HG03175 (cell line): ENCODE results near the gene ARHGAP5.
A peak's percentile ranks its signal among the peaks of the same experiment; 100 is the strongest.

Experiments used
- ATAC-seq: cut with Tn5 transposase; IDR thresholded peaks from one replicate; pipeline ENCODE4 v1.9.1; 2021; ENCODE audit warnings: mild to moderate bottlenecking, moderate library complexity; ENCODE audit not compliant: unreplicated experiment

The ARHGAP5 gene

GRCh38 chr14:32169191-32169590 is 92.1 kb downstream of the ARHGAP5 start:
- no peak for ATAC-seq

GRCh38 chr14:32171469-32171868 is 94.4 kb downstream of the ARHGAP5 start:
- ATAC-seq: no peak

DNA sequence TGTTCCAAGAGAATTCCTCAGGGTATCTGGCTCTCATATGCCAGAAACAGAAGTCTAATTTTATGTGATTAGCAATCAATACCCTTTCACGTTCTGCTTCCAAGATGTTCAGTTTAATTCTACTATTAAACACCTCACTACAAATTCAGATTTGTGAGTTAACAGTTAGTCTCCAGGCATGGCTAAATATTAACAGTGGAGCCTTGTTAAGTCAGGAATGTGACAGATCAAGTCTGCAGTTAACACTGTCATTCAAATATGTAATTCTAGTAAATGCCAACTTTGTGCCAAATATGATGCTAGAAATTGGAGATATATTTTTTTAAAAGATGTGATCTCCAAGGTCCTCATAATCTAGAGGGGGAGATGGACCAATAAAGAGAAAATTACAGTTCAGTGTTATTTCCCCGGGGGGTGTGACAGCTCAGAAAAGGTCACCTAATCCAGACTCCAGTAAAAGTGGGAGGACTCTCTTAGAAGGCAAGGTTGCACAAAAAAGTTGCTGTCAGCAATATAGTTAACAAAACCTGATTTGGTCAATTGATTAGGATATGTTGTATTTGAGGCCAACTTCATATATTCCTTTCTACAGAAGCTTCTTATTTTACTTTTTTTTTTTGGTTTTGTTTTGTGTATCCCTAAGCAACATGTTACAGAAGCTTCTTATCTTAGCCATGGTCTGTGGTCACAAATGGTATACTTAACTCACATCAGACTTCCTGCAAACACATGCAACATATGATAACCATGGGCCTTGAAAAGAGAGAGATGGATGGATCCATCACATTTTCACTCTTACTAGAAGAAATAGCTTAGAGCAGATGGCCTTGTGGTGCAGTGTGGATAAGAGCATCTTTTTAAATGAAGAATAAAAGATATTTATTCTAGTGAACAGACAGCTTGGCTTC is 106.3 kb downstream of the ARHGAP5 start:
- ATAC-seq: no peak

- ATAC-seq: no peak
These were observed 108.0 kb downstream of the ARHGAP5 start for GRCh38 chr14:32185097-32185496.

- ATAC-seq: peak; percentile 81
These were observed 109.1 kb downstream of the ARHGAP5 start for GRCh38 chr14:32186248-32186647.

- no peak for ATAC-seq
These were observed 112.7 kb downstream of the ARHGAP5 start for GRCh38 chr14:32189811-32190210.

GRCh38 chr14:32190673-32191072 is 113.6 kb downstream of the ARHGAP5 start:
- no peak for ATAC-seq

DNA sequence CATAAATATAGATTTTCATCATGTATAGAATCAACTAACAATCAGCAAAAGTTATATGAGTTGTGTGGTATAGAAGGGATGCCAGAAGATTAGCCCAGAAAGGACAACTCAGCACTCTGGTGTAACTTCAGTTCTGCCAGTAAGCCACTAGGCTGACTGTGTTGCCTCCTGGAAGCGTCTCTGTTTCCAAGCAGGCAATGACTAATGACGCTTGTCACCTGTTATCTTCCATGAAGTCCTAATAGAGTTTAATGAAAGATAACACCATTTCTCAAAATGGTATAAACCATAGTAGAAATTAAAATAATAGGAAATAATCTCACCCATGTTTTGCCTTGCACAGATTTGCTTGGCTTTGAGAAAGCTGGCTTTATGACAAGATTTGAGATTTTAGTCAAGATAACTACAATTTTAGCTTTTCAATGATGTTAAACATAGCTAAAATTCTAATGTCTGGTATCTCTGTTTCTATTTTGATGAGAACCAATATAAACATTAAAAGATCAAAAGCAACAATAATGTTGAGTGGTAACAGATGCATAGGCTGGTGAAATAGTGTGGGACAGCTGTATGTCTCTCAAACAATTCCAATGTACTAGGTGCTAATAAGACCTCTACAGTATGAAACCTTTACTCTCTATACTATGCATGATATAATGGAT is 115.7 kb downstream of the ARHGAP5 start:
- no peak for ATAC-seq

DNA sequence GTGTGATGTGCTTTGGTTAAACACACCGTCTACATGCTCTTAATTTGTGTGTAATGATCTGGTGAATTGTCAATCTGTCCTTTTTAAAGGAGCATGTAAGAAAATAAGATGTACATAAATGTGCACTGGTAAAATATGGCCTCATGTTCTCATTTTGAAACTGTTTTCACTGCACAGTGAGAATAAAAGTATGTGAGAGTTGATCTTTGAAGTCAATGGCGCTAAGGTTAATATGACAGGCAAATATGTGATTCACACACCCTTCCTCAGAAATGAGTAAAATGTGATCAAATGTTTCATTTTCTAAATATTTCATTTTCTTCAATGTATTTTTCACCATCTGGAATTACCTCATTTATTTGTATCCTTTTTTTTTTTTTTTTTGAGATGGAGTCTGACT is 116.4 kb downstream of the ARHGAP5 start:
- no peak for ATAC-seq

DNA sequence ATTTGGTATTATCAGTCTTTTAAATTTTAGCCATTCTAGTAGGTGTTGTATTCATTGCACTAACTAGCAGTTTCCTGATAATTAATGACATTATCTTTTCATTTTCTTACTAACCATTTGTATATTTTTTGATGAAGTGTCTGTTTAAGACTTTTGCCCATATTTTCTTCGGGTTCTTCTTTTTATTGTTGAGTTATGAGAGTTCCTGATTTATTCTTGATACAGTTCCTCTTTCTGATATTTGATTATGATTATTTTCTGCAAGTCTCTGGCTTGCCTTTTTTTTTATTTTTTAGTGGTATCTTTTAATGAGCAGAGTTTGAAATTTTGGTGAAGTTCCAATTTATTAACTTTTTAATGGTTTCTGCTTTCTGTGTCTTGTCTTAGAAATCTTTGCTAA is 118.5 kb downstream of the ARHGAP5 start:
- ATAC-seq: no peak

- peak; percentile 38 for ATAC-seq
These were observed 120.8 kb downstream of the ARHGAP5 start for GRCh38 chr14:32197919-32198318.

DNA sequence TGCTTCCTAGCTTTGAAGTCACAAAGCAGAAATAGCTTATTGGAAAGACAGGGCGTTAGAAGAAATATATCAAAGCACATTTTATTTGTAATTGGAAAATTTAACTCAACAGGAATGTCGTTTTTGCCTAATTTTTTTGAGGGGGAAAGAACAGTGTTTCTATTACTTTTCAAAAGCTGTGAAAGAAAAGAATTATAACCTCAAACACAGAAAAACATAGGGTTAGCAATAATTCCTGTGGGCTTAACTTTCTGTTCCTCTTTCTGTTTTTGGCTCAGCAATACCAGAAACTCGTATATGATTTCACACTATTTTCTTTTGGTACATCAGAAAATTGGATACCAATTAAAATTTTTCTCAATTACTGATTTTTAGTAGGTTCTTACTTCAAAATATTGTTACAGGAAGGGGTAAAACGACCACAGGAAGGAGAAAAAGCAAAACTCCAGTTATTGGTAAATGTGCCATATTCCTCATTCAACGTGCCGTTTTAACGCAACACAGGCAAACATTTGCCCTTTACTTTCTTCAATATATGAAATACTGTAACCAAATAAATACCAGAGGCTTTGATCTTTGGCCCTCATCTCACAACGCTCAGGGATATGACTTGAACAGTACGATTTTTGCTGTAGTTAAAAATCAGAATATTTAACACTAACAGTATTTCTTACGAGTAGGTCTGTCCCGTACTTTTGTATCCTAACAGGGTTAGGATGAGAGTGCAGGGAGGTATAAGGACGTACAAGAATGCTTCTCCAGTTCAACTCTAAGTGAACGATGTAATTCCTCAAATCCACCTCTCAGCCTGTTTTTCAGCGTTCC is 123.5 kb downstream of the ARHGAP5 start:
- peak; percentile 31 for ATAC-seq

DNA sequence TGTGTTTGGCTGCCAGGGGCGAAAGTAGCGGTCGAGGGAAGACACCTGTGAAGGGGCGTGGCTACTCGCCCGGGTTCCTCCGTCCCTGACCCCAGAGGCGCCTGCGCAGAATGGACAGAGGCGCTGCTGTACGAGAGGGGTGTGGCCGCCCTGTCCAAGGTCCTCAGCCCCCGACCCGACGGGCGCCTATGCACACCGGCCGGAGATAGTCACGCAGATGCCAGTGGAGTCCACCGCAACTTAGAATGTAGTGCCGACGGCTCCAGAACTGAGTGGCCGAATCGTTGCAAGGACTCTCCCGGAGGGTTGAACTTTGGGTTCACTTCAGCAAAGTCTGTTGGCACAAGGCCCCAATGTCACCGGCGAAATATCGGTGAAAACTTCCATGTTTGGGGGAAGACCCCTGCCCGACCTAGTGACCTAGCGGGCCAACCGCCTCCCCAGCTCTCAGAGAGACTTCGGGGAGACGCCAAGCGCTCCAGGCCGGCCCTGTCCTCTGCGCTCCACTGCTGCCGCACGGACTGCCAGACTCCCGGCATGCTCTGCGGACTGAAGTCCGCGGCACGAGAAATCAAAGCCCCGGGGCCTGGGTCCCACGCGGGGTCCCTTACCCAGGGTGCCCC is 124.2 kb downstream of the ARHGAP5 start:
- peak; percentile 60 for ATAC-seq

DNA sequence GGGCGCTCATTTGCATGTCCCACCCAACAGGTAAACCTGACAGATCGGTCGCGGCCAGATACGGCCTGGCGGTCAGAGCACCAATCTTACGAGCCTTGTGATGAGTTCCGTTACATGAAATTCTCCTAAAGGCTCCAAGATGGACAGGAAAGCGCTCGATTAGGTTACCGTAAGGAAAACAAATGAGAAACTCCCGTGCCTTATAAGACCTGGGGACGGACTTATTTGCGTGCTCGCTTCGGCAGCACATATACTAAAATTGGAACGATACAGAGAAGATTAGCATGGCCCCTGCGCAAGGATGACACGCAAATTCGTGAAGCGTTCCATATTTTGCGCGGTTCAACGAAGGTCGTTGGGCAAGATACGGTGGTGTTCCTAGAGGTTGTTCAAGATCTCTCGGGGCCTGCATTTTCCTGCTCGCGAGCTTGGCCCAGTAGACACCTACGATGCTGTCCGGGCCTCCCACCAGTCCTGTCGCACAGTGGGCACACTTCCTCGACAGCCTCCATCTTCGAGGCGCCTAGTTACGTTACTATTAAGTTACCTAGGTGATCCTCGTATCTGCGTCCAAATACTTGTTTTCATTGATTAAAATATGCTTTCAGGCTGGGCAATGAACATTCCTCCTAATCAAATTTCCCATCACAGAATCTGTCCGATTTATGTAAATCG is 124.8 kb downstream of the ARHGAP5 start, which contains the start of gene RNU6-7:
RNU6-7 (plus strand) TSS at position 230 of the 675 bp plus-strand sequence.
- ATAC-seq: no peak

GRCh38 chr14:32202491-32202997 is 125.4 kb downstream of the ARHGAP5 start:
- ATAC-seq: no peak

DNA sequence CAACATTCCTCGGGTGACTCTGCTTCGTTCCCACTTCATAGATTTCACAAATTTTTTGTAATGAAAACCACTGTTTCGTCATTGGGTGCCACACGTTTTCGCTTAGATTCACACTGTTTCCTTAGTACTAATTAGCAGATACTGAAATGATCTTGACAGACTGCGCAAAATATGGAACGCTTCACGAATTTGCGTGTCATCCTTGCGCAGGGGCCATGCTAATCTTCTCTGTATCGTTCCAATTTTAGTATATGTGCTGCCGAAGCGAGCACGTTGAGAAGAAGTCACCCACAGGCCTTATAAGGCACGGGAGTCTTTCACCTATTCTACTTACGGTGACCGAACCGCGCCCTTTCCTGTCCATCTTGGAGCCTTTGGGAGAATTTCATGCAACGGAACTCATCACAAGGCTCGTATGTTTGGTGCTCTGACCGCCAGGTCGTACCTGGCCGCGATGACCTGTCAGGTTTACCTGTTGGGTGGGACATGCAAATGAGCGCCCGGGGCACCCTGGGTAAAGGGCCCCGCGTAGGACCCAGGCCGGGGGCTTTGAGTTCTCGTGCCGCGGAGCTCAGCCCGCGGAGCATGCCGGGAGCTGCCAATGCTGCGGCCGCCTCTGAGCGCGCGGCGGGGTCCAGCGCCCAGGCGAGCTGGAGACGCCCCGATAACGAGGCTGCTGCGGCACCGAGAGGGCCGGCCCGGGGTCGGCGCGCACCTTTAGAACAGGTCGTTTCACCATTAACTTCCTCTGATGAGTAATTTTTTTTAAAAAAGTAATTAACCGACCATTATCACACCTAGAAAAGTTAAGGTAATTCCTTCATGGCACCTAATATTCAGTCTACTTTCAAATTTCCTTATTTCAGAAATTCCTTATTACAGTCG is 126.1 kb downstream of the ARHGAP5 start, which contains the start of gene RNU6-8:
RNU6-8 (minus strand) TSS at position 272 of the 885 bp plus-strand sequence.
- peak; percentile 57 for ATAC-seq

DNA sequence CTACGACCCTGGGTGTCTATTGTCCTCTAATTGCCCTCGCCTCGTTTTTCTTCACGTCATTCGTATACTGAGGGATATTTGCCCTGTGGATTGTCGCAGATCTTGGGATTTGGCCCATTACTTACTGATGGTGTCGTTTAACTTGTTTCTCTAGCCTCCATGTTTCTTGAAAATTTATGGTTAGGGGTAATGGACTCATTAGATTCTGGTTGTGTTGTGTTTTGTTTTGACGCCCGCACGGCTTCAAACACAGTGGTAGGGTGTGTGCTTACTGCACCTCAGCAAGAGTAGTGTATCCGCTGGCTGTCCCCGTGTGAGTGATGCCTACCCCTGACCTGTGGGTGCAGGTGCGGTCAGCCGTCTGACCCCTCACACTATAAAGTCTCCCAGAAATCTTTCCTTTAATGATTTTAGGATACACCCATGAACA is 126.8 kb downstream of the ARHGAP5 start:
- ATAC-seq: no peak

- no peak for ATAC-seq
These were observed 128.4 kb downstream of the ARHGAP5 start for GRCh38 chr14:32205554-32205953.

DNA sequence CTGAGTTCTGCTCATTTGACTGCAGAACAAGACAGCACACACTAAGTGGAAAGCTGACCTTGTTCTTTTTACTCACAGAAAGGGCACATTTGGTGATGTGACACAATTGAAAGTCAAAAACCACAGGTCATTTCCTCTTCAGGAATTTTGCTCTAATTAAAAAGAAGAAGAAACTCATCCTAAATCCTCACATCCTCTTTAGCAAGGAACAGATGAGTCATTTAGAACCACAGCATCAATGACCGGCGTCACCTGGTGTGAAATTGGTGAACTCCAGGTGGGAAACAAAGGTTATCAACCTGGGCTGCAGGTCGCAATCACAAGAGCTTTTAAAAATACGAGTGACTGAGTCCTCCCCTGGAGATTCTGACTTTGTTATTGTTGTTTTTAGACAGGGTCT is 128.9 kb downstream of the ARHGAP5 start:
- no peak for ATAC-seq
